ENCODE results near the gene STAC2.
A peak's percentile ranks its signal among the peaks of the same experiment; 100 is the strongest.

STAC2 gene

DNA sequence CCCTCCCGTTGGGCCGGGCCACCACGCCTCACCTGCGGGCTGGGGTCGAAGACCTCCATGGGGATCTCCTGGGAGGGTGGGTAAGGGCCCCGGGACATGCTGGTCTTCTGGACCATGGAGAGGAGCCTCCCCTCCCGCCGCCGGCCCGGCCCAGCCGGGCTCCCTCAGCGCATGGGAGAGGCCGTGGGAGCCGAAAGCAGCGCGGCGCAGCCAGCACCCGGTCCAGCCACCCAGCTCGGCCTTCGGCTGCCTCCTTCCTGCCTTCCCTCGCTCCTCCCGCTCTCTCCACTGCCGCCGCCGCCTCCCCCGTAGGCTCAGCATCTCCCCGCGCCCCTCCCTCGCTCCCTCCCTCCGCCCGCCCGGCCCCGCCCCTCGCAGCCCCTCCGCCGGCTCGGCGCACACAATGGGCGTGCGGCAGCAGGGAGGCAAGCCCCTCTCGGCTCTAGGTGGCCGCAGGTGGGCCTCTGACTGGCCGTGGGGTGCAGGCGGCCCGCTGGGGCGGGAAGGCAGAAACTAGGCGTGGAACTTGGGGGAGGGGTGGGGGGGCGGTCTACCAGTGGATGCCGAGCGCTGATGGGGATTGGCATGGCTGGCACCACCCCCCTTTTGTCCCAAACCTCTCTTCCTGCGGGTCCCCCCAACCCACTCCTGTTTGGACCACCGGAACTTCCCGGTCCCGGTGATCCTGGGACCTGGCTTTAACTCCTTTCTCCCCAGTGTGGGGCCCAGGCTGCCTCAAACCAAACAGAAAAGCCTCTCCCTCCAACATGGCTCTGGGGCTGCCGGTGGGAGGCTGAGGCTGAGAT is 28.2 kb downstream of the STAC2 start, which contains the start of gene CACNB1:
Gene CACNB1, minus strand, starts transcription at position 290 of the 806 bp plus-strand sequence. Its CDS starts 174 bp downstream, at position 116.
- in situ Hi-C loops (cut with HindIII; ENCODE audit: low pct_unique_long_range_greater_than_20kb, low sequenced_read_pairs), result no loop called here
- DNase-seq (ENCODE audit: low read depth in 1 of 2, low spot score in 1 of 2), result peak; percentile 87 to 95
- no peak for TF ChIP-seq JUND (IDR thresholded peaks at IDR 0.05; ENCODE audit: low read depth)

DNA sequence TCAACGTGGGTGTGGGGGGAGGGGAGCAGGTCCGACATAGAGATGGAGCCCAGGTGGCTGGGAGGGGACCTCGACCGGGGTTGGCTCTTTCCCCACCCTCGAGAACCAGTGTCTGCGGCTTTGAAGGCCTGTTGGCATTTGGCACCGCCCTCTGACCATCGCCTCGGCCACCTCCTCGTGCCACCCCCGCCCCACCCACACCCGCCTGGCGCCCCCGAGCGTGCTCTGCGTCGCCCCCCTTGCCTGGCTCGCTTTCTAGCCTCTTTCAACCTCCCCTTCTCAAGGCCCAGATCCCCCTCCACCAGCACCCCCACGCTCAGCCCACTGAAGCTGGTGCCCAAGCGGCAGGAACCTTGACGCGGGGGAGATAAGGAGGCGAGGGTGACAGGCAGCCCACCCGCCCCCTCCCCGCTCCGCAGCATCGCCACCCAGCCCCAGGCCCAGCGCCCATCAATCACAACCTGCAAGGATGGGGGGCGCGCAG is 28.9 kb downstream of the STAC2 start:
- in situ Hi-C loops (cut with HindIII; ENCODE audit: low pct_unique_long_range_greater_than_20kb, low sequenced_read_pairs), result no loop called here
- peak; percentile 72 to 90 for DNase-seq (ENCODE audit: low read depth in 1 of 2, low spot score in 1 of 2)
- TF ChIP-seq JUND (IDR thresholded peaks at IDR 0.05; ENCODE audit: low read depth), result no peak

DNA sequence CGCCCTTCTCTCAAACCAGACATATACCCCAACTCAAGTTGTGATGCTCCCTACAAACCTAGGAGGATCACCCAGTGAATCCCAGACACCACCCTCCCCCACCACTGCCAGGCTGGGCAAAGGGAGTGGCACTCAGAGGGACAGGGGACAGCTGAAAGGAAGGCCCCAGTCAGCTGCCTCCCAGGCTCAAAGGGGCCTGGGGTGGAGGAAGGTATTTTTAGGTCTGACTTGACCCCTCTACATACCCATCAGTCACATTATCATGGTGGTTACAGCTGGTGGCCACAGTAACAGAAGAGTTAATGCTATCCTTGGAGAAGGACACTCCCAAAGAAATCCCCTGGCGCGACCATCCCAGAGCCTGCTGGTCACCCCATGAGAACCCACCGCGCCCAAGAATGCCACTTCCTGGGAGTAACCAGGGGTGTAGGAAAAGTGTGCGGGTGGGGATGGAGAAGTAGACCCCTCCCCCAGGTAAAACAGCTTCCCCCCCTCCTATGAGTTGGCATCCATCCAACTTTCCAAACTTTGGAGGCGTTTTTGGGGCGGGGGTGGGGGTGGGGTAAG is 29.4 kb downstream of the STAC2 start:
- no peak for TF ChIP-seq JUND (IDR thresholded peaks at IDR 0.05; ENCODE audit: low read depth)
- DNase-seq (ENCODE audit: low read depth in 1 of 2, low spot score in 1 of 2), result no peak
- in situ Hi-C loops (cut with HindIII; ENCODE audit: low pct_unique_long_range_greater_than_20kb, low sequenced_read_pairs), result no loop called here

- DNase-seq (ENCODE audit: low read depth in 1 of 2, low spot score in 1 of 2), result peak; percentile 75 to 95
- no peak for TF ChIP-seq JUND (IDR thresholded peaks at IDR 0.05; ENCODE audit: low read depth)
- in situ Hi-C loops (cut with HindIII; ENCODE audit: low pct_unique_long_range_greater_than_20kb, low sequenced_read_pairs), result no loop called here
Measured at GRCh38 chr17:39195568-39196160, 30.1 kb downstream of the STAC2 start.

DNA sequence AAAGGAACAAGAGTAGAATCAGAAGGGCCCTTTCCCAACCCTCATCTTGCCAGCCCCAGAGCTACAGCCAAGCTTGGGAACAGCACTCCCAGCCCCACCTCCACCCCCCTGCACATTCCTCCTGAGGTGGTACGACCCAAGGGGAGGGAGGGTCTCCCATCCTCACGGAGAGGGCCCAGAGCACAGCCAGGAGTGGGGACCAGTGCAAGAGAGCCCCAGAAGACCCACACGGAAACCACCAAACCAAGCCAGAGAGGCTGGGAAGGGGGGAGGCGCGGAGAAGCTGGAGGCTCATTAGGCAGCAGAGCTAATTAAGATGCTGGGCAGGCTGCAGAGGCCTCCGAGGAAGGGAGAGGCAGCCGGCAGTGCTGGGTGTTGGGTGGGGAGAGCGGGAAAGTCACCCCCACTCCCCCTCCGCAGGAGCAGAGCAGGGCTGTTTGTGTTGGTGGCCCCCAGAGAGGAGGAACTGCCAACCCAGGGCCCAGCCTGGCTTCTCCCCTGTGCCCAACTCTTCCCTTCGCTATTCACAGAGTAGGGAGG is 30.7 kb downstream of the STAC2 start:
- DNase-seq (ENCODE audit: low read depth in 1 of 2, low spot score in 1 of 2), result no peak
- in situ Hi-C loops (cut with HindIII; ENCODE audit: low pct_unique_long_range_greater_than_20kb, low sequenced_read_pairs), result no loop called here
- no peak for TF ChIP-seq JUND (IDR thresholded peaks at IDR 0.05; ENCODE audit: low read depth)

DNA sequence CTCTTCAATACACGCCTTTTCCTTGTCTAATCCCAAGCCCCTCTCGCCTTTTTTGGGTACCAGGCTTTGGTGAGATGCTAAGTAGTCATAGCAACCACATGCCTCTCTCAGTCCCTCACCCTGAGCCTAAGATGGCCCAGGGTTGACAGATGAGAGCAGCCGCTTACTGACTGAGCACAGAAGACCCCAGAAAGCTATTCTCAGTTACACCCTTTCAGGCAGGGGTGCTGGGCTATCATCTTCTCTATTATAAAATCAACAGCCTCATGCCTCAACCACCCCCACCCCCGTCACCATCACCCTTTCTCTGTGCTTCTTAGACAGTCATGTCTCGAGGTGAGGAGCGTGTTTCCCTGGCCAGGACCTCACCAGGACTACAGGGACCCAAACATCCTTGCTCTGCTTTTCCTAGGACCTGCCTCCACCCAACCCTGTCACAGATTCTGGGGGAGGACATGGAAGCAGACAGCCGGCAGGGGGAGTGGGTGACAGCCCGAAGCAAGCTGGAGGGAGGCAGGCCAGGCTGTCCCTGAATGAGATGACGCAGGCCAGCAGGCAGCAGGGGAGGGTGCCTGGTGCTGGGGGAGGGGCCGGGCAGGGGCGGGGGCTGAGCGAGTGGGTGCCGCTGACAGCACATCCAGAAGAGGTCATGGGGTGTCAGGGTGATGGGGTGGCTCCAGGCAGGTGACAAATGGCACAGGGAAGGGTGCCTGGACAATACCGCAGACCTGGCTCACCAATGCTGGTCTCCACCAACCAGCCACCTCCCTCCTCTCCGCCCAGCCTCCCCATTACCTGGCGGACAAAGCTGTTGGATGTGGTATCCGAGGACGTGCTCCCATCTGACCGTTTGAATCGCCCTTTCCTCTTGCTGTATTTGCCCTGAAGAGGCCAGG is 31.4 kb downstream of the STAC2 start:
- in situ Hi-C loops (cut with HindIII; ENCODE audit: low pct_unique_long_range_greater_than_20kb, low sequenced_read_pairs), result no loop called here
- TF ChIP-seq JUND (IDR thresholded peaks at IDR 0.05; ENCODE audit: low read depth), result no peak
- no peak for DNase-seq (ENCODE audit: low read depth in 1 of 2, low spot score in 1 of 2)

DNA sequence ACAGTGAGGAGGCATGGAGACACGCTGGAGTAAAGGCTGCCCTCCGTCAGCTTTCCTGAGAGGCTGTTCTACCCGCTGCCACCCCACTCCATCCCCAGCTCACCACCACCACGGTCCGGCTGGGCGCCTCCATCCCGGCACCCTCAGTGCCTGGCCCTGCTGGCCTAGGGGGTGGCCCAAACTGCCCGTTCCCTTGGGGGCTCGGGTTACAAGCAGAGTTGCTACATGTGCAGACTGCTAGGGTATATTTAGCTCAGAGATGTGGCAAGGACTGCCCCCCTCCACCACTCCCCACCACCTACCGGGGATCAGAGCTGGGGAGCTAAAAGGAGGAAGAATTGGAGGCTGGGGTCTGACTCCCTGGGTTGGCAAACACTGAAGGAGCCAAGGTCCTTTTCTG is 32.4 kb downstream of the STAC2 start:
- no peak for TF ChIP-seq JUND (IDR thresholded peaks at IDR 0.05; ENCODE audit: low read depth)
- in situ Hi-C loops (cut with HindIII; ENCODE audit: low pct_unique_long_range_greater_than_20kb, low sequenced_read_pairs), result no loop called here
- no peak for DNase-seq (ENCODE audit: low read depth in 1 of 2, low spot score in 1 of 2)

DNA sequence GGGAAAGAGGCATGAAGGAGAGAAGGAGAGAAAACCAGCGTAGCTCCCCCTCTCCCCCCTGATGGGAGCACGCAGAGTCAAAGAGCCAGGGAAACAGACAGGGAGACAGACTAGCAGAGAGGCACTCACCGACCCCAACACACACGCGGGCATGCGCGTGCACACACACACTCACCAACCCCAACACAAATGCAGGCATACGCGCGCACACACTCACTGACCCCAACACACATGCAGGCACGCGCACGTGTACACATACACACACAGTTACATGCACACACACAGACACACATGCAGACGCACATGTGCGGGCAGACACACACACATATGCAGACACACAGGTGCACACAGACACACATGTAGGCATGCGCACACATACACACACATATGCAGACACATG is 32.8 kb downstream of the STAC2 start:
- in situ Hi-C loops (cut with HindIII; ENCODE audit: low pct_unique_long_range_greater_than_20kb, low sequenced_read_pairs), result no loop called here
- TF ChIP-seq JUND (IDR thresholded peaks at IDR 0.05; ENCODE audit: low read depth), result no peak
- DNase-seq (ENCODE audit: low read depth in 1 of 2, low spot score in 1 of 2), result no peak

DNA sequence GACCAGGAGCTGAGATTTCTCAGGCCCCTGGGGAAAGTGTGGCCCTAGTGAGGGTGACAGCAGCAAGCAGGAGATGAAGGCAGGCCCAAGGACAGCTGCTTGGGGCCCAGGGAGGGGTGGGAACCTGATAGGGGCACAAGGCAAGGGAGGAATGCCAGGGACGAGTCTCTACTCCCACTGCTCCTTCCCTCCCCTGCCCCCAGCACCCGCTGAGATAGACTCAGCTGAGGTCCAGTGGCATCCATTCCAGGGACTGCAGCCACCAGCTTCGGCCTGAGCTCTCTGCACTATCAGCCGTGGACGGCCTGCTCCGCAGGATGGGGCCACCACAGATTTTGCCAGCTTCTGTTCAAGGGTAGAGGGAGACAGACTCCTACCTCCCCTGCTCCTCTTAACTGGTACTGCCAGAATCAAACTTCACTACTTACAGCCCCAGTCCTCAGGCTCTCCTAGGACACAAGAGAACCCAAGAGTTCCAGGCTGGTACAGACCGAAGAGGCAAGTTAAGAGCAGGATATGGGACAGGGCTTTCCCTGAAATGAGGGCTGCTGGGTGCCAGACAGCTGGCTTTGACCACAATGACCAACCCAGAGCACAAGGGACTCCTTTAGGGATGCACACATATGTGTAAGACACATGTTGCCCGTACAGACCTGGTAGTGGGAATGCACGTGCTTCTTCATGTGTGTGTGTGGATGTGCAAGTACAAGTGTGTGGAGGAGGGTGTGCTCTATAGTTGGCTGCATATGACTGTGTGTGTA is 33.8 kb downstream of the STAC2 start:
- in situ Hi-C loops (cut with HindIII; ENCODE audit: low pct_unique_long_range_greater_than_20kb, low sequenced_read_pairs), result no loop called here
- DNase-seq (ENCODE audit: low read depth in 1 of 2, low spot score in 1 of 2), result no peak
- TF ChIP-seq JUND (IDR thresholded peaks at IDR 0.05; ENCODE audit: low read depth), result no peak

GRCh38 chr17:39187152-39187830 is 38.5 kb downstream of the STAC2 start:
- TF ChIP-seq JUND (IDR thresholded peaks at IDR 0.05; ENCODE audit: low read depth), result no peak
- no peak for DNase-seq (ENCODE audit: low read depth in 1 of 2, low spot score in 1 of 2)
- in situ Hi-C loops (cut with HindIII; ENCODE audit: low pct_unique_long_range_greater_than_20kb, low sequenced_read_pairs), result no loop called here

- no peak for DNase-seq (ENCODE audit: low read depth in 1 of 2, low spot score in 1 of 2)
- TF ChIP-seq JUND (IDR thresholded peaks at IDR 0.05; ENCODE audit: low read depth), result no peak
- in situ Hi-C loops (cut with HindIII; ENCODE audit: low pct_unique_long_range_greater_than_20kb, low sequenced_read_pairs), result no loop called here
Measured at GRCh38 chr17:39186481-39187002, 39.2 kb downstream of the STAC2 start.

Measured in T47D (cell line).